H9 (cell line): ENCODE results near the gene SAMD14. TPM values are rescaled to one million over a fixed set of nuclear protein-coding genes. Genes with fewer than 3 reads are reported as not detected.

Experiments used
- DNase-seq: peaks from one replicate; pipeline ENCODE4 v3.0.0-alpha.2; 2017
- H2AFZ ChIP-seq: one replicate; pipeline ENCODE4 v1.6.1; 2013; ENCODE audit warnings: mild to moderate bottlenecking, low read length, control low read depth, moderate library complexity
- H2AK5ac ChIP-seq: 2 replicates; pipeline ENCODE4 v1.6.1; 2013; ENCODE audit warnings: low read length, control low read depth, mixed read lengths; ENCODE audit not compliant: insufficient read length
- H2BK120ac ChIP-seq: one replicate; pipeline ENCODE4 v1.6.1; 2013; ENCODE audit warnings: low read depth, mild to moderate bottlenecking, low read length, control low read depth, inconsistent platforms; ENCODE audit not compliant: poor library complexity, severe bottlenecking
- H2BK12ac ChIP-seq: 2 replicates; pipeline ENCODE4 v1.6.1; 2013; ENCODE audit warnings: low read length, control low read depth, mixed read lengths, low read depth; ENCODE audit not compliant: insufficient read length
- H2BK15ac ChIP-seq: 2 replicates; pipeline ENCODE4 v1.6.1; 2013; ENCODE audit warnings: low read depth, low read length, control low read depth
- H2BK20ac ChIP-seq: one replicate; pipeline ENCODE4 v1.6.1; 2013; ENCODE audit warnings: low read depth, mild to moderate bottlenecking, low read length, control low read depth, inconsistent platforms; ENCODE audit not compliant: poor library complexity, severe bottlenecking
- H2BK5ac ChIP-seq: 2 replicates; pipeline ENCODE4 v1.6.1; 2013; ENCODE audit warnings: low read length, control low read depth, mixed read lengths; ENCODE audit not compliant: insufficient read length
- H3K14ac ChIP-seq: 2 replicates; pipeline ENCODE4 v1.6.1; 2013; ENCODE audit warnings: low read length, control low read depth; ENCODE audit not compliant: insufficient read depth
- H3K18ac ChIP-seq: 2 replicates; pipeline ENCODE4 v1.6.1; 2013; ENCODE audit warnings: low read depth, mild to moderate bottlenecking, mixed read lengths, low read length, control low read depth; ENCODE audit not compliant: insufficient read length
- H3K23ac ChIP-seq: 2 replicates; pipeline ENCODE4 v1.6.1; 2013; ENCODE audit warnings: low read length, control low read depth, mixed read lengths, low read depth; ENCODE audit not compliant: insufficient read length
- H3K23me2 ChIP-seq: 2 replicates; pipeline ENCODE4 v1.6.1; 2013; ENCODE audit warnings: low read depth, mild to moderate bottlenecking, mixed read lengths, low read length, control low read depth; ENCODE audit not compliant: insufficient read length, poor library complexity, severe bottlenecking
- H3K27ac ChIP-seq: 2 replicates; pipeline ENCODE4 v1.5.1; 2013; ENCODE audit warnings: low read length, control low read depth, mixed read lengths, low read depth; ENCODE audit not compliant: insufficient read length
- H3K27me3 ChIP-seq: 2 replicates; pipeline ENCODE4 v1.6.1; 2013; ENCODE audit warnings: low read length, control low read depth, inconsistent platforms; ENCODE audit not compliant: insufficient read depth
- H3K4ac ChIP-seq: 2 replicates; pipeline ENCODE4 v1.6.1; 2013; ENCODE audit warnings: low read depth, mild to moderate bottlenecking, control low read depth, inconsistent platforms, low read length, moderate library complexity
- H3K4me1 ChIP-seq: 2 replicates; pipeline ENCODE4 v1.6.1; 2013; ENCODE audit warnings: low read length, control low read depth, inconsistent platforms; ENCODE audit not compliant: insufficient read depth
- H3K4me2 ChIP-seq: 2 replicates; pipeline ENCODE4 v1.6.1; 2013; ENCODE audit warnings: low read length, control low read depth, mixed read lengths; ENCODE audit not compliant: insufficient read length, insufficient read depth
- H3K56ac ChIP-seq: 2 replicates; pipeline ENCODE4 v1.6.1; 2013; ENCODE audit warnings: low read depth, mild to moderate bottlenecking, mixed read lengths, low read length, control low read depth; ENCODE audit not compliant: insufficient read length
- H3K79me1 ChIP-seq: 2 replicates; pipeline ENCODE4 v1.6.1; 2013; ENCODE audit warnings: low read depth, mild to moderate bottlenecking, moderate library complexity, low read length, control low read depth, inconsistent platforms; ENCODE audit not compliant: insufficient read depth, poor library complexity, severe bottlenecking
- H3K79me2 ChIP-seq: 2 replicates; pipeline ENCODE4 v1.6.1; 2013; ENCODE audit warnings: low read length, control low read depth, inconsistent platforms; ENCODE audit not compliant: insufficient read depth
- H3K9ac ChIP-seq: 2 replicates; pipeline ENCODE4 v1.6.1; 2013; ENCODE audit warnings: low read length, control low read depth, mixed read lengths; ENCODE audit not compliant: insufficient read length; ENCODE audit errors: extremely low read depth
- H3K9me3 ChIP-seq: one replicate; pipeline ENCODE4 v1.6.1; 2013; ENCODE audit warnings: low read depth, low read length, inconsistent platforms; ENCODE audit not compliant: control insufficient read depth
- H3T11ph ChIP-seq: one replicate; pipeline ENCODE4 v1.6.1; 2013; ENCODE audit warnings: mild to moderate bottlenecking, low read length, control low read depth, inconsistent platforms
- H4K20me1 ChIP-seq: one replicate; pipeline ENCODE4 v1.6.1; 2013; ENCODE audit not compliant: control insufficient read depth, insufficient read length, insufficient read depth
- H4K5ac ChIP-seq: 2 replicates; pipeline ENCODE4 v1.6.1; 2013; ENCODE audit warnings: low read depth, mild to moderate bottlenecking, mixed read lengths, low read length, control low read depth; ENCODE audit not compliant: insufficient read length
- H4K8ac ChIP-seq: replicated peaks from 2 replicates; pipeline ENCODE4 v1.6.1; 2013; ENCODE audit warnings: low read length, control low read depth, mixed read lengths, low read depth; ENCODE audit not compliant: insufficient read length
- H4K91ac ChIP-seq: 2 replicates; pipeline ENCODE4 v1.6.1; 2013; ENCODE audit warnings: low read depth, mild to moderate bottlenecking, moderate library complexity, mixed read lengths, low read length, control low read depth; ENCODE audit not compliant: insufficient read length
- H3K27ac Mint-ChIP-seq, 3 experiments: 2 replicates in 2 of 3; 3 replicates in 1 of 3; pipeline ENCODE4 v1.8.0; 2020 to 2021; ENCODE audit warnings: mixed read lengths in 3 of 3, mild to moderate bottlenecking in 1 of 3, moderate library complexity in 1 of 3
- H3K27me3 Mint-ChIP-seq: 2 replicates; pipeline ENCODE4 v1.8.0; 2021; ENCODE audit warnings: low read depth, mild to moderate bottlenecking, moderate library complexity, mixed read lengths
- H3K36me3 Mint-ChIP-seq, 3 experiments: 2 replicates in 2 of 3; 3 replicates in 1 of 3; pipeline ENCODE4 v1.8.0; 2020 to 2021; ENCODE audit warnings: low read depth in 3 of 3, mixed read lengths in 3 of 3; ENCODE audit not compliant: insufficient read depth in 1 of 3
- H3K4me1 Mint-ChIP-seq, 2 experiments: 2 replicates each; pipeline ENCODE4 v1.8.0; 2020; ENCODE audit warnings: mixed read lengths in 2 of 2
- H3K4me3 Mint-ChIP-seq, 2 experiments: 2 replicates in 1 of 2; 3 replicates in 1 of 2; pipeline ENCODE4 v1.8.0; 2020 to 2021; ENCODE audit warnings: mild to moderate bottlenecking in 2 of 2, mixed read lengths in 2 of 2, moderate library complexity in 1 of 2
- H3K9me3 Mint-ChIP-seq, 2 experiments: 2 replicates in 1 of 2; 3 replicates in 1 of 2; pipeline ENCODE4 v1.8.0; 2020; ENCODE audit warnings: mild to moderate bottlenecking in 2 of 2, mixed read lengths in 2 of 2, moderate library complexity in 1 of 2
- CTCF ChIP-seq: fragments of 200-600 bp; sonication (generic); conservative IDR thresholded peaks from 3 replicates; pipeline ENCODE4 v1.8.0; 2021; ENCODE audit warnings: antibody characterized with exemption, mild to moderate bottlenecking
- WGBS: extraction: QIAGEN DNeasy Blood & Tissue Kit; methylation state at CpG from one replicate; pipeline ENCODE4 v1.1.7; 2013; ENCODE audit warnings: missing lambda C conversion rate, low lambda C conversion rate, mixed read lengths; ENCODE audit not compliant: insufficient read length; ENCODE audit errors: extremely low coverage; 5-methylcytosine and 5-hydroxymethylcytosine counted together
- total RNA-seq: library from RNA; stranded (reverse); gene quantifications from 2 replicates; pipeline ENCODE4 v1.2.1, GENCODE V29; 2021

SAMD14 gene
- total RNA-seq, 1 experiment from 2014 or later = 5.9 TPM

- no peak overlapping the region for H2AK5ac ChIP-seq
Measured at GRCh38 chr17:50094243-50094752, 35.7 kb downstream of the SAMD14 start.

More at GRCh38 chr17:50094243-50094752, 35.7 kb downstream of the SAMD14 start:
- Mint-ChIP-seq H3K4me1 (peaks cover 14 to 22% of the 10 kb centered on the region in 2 experiments), H3K4me3 (peak overlapping the region; percentile 93 to 99), H3K27ac (no peak overlapping the region), H3K36me3 (peaks cover 0 to 8% (median 0%) of the 10 kb centered on the region in 3 experiments; a peak in 4 of 7 replicates), H3K9me3 (no peaks in the 10 kb centered on the region), H3K27me3 (peaks cover 2% of the 10 kb centered on the region; the same call in 1 of the 2 replicates)
- peak; percentile 91 for TF ChIP-seq CTCF
- no peak overlapping the region for H4K5ac ChIP-seq
- H3K79me2 ChIP-seq = no peaks in the 10 kb centered on the region
- no peak overlapping the region for H2BK12ac ChIP-seq
- H3K4ac ChIP-seq = no peak overlapping the region
- H2AFZ ChIP-seq = no peak overlapping the region
- H3K14ac ChIP-seq = no peak overlapping the region
- no peaks in the 10 kb centered on the region for H3K79me1 ChIP-seq
- no peak overlapping the region for H2BK120ac ChIP-seq
- H3K9me3 ChIP-seq = no peaks in the 10 kb centered on the region
- H3K4me1 ChIP-seq = no peaks in the 10 kb centered on the region
- H2BK20ac ChIP-seq = no peak overlapping the region
- H3K27me3 ChIP-seq = no peaks in the 10 kb centered on the region
- H3K4me2 ChIP-seq = peak overlapping the region; percentile 89
- peak; percentile 92 for DNase-seq
- no peak overlapping the region for H2BK5ac ChIP-seq
- no CpG with 5 or more reads among the region's 21 CpGs for WGBS
- no peak overlapping the region for H4K8ac ChIP-seq
- H3K27ac ChIP-seq = no peak overlapping the region
- H3K56ac ChIP-seq = no peak overlapping the region
- H3T11ph ChIP-seq = no peak overlapping the region
- H4K91ac ChIP-seq = no peak overlapping the region
- H3K9ac ChIP-seq = no peak overlapping the region
- no peaks in the 10 kb centered on the region for H4K20me1 ChIP-seq
- no peak overlapping the region for H3K23ac ChIP-seq
- no peak overlapping the region for H2BK15ac ChIP-seq
- H3K23me2 ChIP-seq = peaks cover 12% of the 10 kb centered on the region
- no peak overlapping the region for H3K18ac ChIP-seq
